DMS 273 (cell line): Measurements from ENCODE around the gene ANGPTL2.

ENCODE experiments used
- DNase-seq: peaks from one replicate; lab custom pipeline; 2025; ENCODE audit not compliant: unreplicated experiment; lab: John Stamatoyannopoulos, UW

Gene ANGPTL2

GRCh38 chr9:127079446-127080140 lies 42.8 kb downstream of the ANGPTL2 start:
- DNase-seq = no peak

- no peak for DNase-seq
Observed at GRCh38 chr9:127078988-127079387, 43.4 kb downstream of the ANGPTL2 start.

GRCh38 chr9:127078336-127078735 lies 44.1 kb downstream of the ANGPTL2 start:
- no peak for DNase-seq

GRCh38 chr9:127077644-127077946 lies 44.8 kb downstream of the ANGPTL2 start:
- DNase-seq = no peak

- no peak for DNase-seq
Observed at GRCh38 chr9:127076860-127077643, 45.4 kb downstream of the ANGPTL2 start.

GRCh38 chr9:127075624-127076372 lies 46.6 kb downstream of the ANGPTL2 start:
- no peak for DNase-seq

GRCh38 chr9:127074561-127075548 lies 47.6 kb downstream of the ANGPTL2 start:
- peak; percentile 60 for DNase-seq

GRCh38 chr9:127067603-127068220 lies 54.7 kb downstream of the ANGPTL2 start:
- no peak for DNase-seq

- DNase-seq = no peak
Observed at GRCh38 chr9:127066851-127067136, 55.6 kb downstream of the ANGPTL2 start.

GRCh38 chr9:127066060-127066850 lies 56.2 kb downstream of the ANGPTL2 start:
- no peak for DNase-seq

GRCh38 chr9:127065592-127065991 lies 56.8 kb downstream of the ANGPTL2 start:
- DNase-seq = no peak

GRCh38 chr9:127064335-127064734 lies 58.1 kb downstream of the ANGPTL2 start:
- peak; percentile 23 for DNase-seq

- DNase-seq = no peak
Observed at GRCh38 chr9:127061411-127061810, 61.0 kb downstream of the ANGPTL2 start.

GRCh38 chr9:127059765-127060361 lies 62.6 kb downstream of the ANGPTL2 start:
- no peak for DNase-seq

GRCh38 chr9:127059030-127059429 lies 63.4 kb downstream of the ANGPTL2 start:
- DNase-seq = no peak

GRCh38 chr9:127058645-127059021 lies 63.8 kb downstream of the ANGPTL2 start:
- no peak for DNase-seq

GRCh38 chr9:127058011-127058644 lies 64.3 kb downstream of the ANGPTL2 start:
- peak; percentile 50 for DNase-seq

- no peak for DNase-seq
Observed at GRCh38 chr9:127056446-127056845, 66.0 kb downstream of the ANGPTL2 start.
